ENCODE measurements around the gene HPSE2.

GRCh38 chr10:98533241-98533640 is 702.4 kb downstream of the HPSE2 start:
- TF ChIP-seq, protein P1, sequence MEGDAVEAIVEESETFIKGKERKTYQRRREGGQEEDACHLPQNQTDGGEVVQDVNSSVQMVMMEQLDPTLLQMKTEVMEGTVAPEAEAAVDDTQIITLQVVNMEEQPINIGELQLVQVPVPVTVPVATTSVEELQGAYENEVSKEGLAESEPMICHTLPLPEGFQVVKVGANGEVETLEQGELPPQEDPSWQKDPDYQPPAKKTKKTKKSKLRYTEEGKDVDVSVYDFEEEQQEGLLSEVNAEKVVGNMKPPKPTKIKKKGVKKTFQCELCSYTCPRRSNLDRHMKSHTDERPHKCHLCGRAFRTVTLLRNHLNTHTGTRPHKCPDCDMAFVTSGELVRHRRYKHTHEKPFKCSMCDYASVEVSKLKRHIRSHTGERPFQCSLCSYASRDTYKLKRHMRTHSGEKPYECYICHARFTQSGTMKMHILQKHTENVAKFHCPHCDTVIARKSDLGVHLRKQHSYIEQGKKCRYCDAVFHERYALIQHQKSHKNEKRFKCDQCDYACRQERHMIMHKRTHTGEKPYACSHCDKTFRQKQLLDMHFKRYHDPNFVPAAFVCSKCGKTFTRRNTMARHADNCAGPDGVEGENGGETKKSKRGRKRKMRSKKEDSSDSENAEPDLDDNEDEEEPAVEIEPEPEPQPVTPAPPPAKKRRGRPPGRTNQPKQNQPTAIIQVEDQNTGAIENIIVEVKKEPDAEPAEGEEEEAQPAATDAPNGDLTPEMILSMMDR (conservative IDR thresholded peaks at IDR 0.05): no peak
- no peak for TF ChIP-seq EZH2 (IDR thresholded peaks at IDR 0.05; ENCODE audit: low read depth)

All from PC-9 (cell line).